Activated CD8-positive, alpha-beta T cell treated with anti-CD3 and anti-CD28 coated beads for 36 hours (primary cell): ENCODE measurements around the gene WDTC1. TPM values are rescaled to one million over a fixed set of nuclear protein-coding genes. Genes with fewer than 3 reads are reported as not detected.
"Not testable (repeated sequence)": the region's sequence is repeated elsewhere in the genome, so short reads cannot be mapped to it uniquely, and the experiment has no call there.

Experiments
- ATAC-seq: fragments of 200-7000 bp; cut with Tn5 transposase; one replicate; pipeline ENCODE4 v1.10.0; 2021; ENCODE audit warnings: mild to moderate bottlenecking, moderate library complexity
- CTCF ChIA-PET: fragments of 350-600 bp; sonication (Branson Sonifier 250); formaldehyde crosslinking; loops from one replicate; lab custom pipeline; 2021; ENCODE audit warnings: antibody characterized with exemption; lab: Charles Lee
- POLR2A ChIA-PET: fragments of 350-600 bp; sonication (Branson Sonifier 250); formaldehyde crosslinking; loops from one replicate; lab custom pipeline; 2021; ENCODE audit warnings: antibody characterized with exemption; lab: Charles Lee
- DNase-seq: peaks from one replicate; pipeline ENCODE4 v3.0.0-alpha.2; 2020
- H3K27ac Mint-ChIP-seq: one replicate; pipeline ENCODE4 v1.8.0; 2021; ENCODE audit warnings: mild to moderate bottlenecking, mixed read lengths
- H3K27me3 Mint-ChIP-seq: one replicate; pipeline ENCODE4 v1.8.0; 2021; ENCODE audit warnings: mixed read lengths
- H3K36me3 Mint-ChIP-seq: one replicate; pipeline ENCODE4 v1.8.0; 2021; ENCODE audit warnings: low read depth, mixed read lengths
- H3K4me1 Mint-ChIP-seq: one replicate; pipeline ENCODE4 v1.8.0; 2021; ENCODE audit warnings: low read depth, mixed read lengths
- H3K4me3 Mint-ChIP-seq: one replicate; pipeline ENCODE4 v1.8.0; 2021; ENCODE audit warnings: mild to moderate bottlenecking, moderate library complexity, mixed read lengths
- H3K9me3 Mint-ChIP-seq: one replicate; pipeline ENCODE4 v1.8.0; 2021; ENCODE audit warnings: mixed read lengths
- intact Hi-C: fragments of 100-400 bp; cut with micrococcal nuclease; formaldehyde crosslinking; loops from one replicate; pipeline ENCODE4 v1.10.0; 2022
- total RNA-seq, 2 experiments: library from RNA; stranded (reverse); gene quantifications; one replicate each; pipeline ENCODE4 v1.2.3, GENCODE V29; 2021
- TF ChIP-seq, protein P1 (sequence below): fragments of 200-600 bp; IDR thresholded peaks from one replicate; pipeline ENCODE4 v1.8.0; 2022; ENCODE audit warnings: antibody characterized with exemption, mild to moderate bottlenecking

Gene WDTC1
- total RNA-seq, 2 experiments from 2014 or later, result 18.0 to 19.0 TPM

DNA sequence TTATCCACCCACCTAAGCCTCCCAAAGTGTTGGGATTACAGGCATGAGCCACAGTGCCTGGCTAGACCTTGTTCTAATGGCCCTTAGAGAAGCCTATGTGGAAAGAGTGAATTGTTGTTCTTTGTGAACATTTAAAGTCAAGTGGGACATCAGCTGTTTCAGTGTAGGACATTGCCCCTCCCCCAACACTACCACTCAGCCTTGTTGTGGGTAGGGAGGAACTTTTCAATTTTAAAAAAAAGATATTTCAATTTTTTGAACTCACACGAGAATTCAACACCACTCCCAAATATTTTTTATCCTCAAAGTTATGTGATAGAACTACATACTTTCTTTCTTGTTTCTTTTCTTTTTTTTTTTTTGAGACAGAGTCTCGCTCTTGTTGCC, 50.8 kb downstream of the WDTC1 start:
- no peak for DNase-seq
- Mint-ChIP-seq H3K9me3 (no peaks in the 10 kb centered on the region), H3K4me3 (no peak overlapping the region), H3K27ac (no peak overlapping the region), H3K36me3 (no peaks in the 10 kb centered on the region), H3K27me3 (no peaks in the 10 kb centered on the region), H3K4me1 (no peaks in the 10 kb centered on the region)
- no peak for ATAC-seq
- TF ChIP-seq, protein P1, sequence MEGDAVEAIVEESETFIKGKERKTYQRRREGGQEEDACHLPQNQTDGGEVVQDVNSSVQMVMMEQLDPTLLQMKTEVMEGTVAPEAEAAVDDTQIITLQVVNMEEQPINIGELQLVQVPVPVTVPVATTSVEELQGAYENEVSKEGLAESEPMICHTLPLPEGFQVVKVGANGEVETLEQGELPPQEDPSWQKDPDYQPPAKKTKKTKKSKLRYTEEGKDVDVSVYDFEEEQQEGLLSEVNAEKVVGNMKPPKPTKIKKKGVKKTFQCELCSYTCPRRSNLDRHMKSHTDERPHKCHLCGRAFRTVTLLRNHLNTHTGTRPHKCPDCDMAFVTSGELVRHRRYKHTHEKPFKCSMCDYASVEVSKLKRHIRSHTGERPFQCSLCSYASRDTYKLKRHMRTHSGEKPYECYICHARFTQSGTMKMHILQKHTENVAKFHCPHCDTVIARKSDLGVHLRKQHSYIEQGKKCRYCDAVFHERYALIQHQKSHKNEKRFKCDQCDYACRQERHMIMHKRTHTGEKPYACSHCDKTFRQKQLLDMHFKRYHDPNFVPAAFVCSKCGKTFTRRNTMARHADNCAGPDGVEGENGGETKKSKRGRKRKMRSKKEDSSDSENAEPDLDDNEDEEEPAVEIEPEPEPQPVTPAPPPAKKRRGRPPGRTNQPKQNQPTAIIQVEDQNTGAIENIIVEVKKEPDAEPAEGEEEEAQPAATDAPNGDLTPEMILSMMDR, result no peak
- ChIA-PET CTCF (interaction anchor here (1.0 to 9.0 kb wide), 8 partner anchors 12 to 183 kb away, joined by 3 to 114 read pairs (median 8); no protein-coding TSS in a partner anchor), POLR2A (no interaction called here)
- intact Hi-C loops, result loop anchor here (10.0 kb wide), 1 partner anchor 240 kb away; no protein-coding TSS in a partner anchor

DNA sequence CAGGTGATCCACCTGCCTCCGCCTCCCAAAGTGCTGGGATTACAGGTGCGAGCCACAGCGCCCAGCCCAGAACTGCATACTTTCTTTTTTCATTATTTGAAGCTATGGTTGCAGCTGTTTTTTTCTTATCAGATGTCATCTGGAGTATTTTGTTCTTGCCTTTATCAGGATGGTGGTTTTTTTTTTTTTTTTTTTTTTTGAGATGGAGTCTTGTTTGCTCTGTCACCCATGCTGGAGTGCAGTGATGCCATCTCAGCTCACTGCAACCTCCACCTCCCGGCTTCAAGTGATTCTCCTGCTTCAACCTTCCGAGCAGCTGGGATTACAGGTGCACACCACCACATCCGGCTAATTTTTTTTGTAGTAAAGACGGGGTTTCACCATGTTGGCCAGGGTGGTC, 51.4 kb downstream of the WDTC1 start:
- ATAC-seq, POLR2A ChIA-PET, H3K27ac Mint-ChIP-seq, H3K9me3 Mint-ChIP-seq, H3K27me3 Mint-ChIP-seq, H3K36me3 Mint-ChIP-seq, H3K4me3 Mint-ChIP-seq, H3K4me1 Mint-ChIP-seq, DNase-seq: not testable (repeated sequence)
- CTCF ChIA-PET, result interaction anchor here (1.0 to 9.0 kb wide), 8 partner anchors 12 to 184 kb away, joined by 3 to 114 read pairs (median 8); no protein-coding TSS in a partner anchor
- intact Hi-C loops, result loop anchor here (10.0 kb wide), 1 partner anchor 241 kb away; no protein-coding TSS in a partner anchor

- intact Hi-C loops, result loop anchor here (10.0 kb wide), 1 partner anchor 244 kb away; no protein-coding TSS in a partner anchor
- H3K27me3 Mint-ChIP-seq, H3K36me3 Mint-ChIP-seq, DNase-seq, H3K9me3 Mint-ChIP-seq, CTCF ChIA-PET, POLR2A ChIA-PET, H3K27ac Mint-ChIP-seq, H3K4me1 Mint-ChIP-seq, H3K4me3 Mint-ChIP-seq, ATAC-seq: not testable (repeated sequence)
These were observed 54.7 kb downstream of the WDTC1 start for GRCh38 chr1:27289125-27289524.

GRCh38 chr1:27290581-27290980, 56.1 kb downstream of the WDTC1 start:
- H3K4me1 Mint-ChIP-seq, result no peaks in the 10 kb centered on the region
- H3K27me3 Mint-ChIP-seq, result no peaks in the 10 kb centered on the region
- no peak overlapping the region for H3K27ac Mint-ChIP-seq
- intact Hi-C loops, result no loop called here
- ChIA-PET CTCF (interaction anchor here (1.0 to 1.3 kb wide), 2 partner anchors 104 to 188 kb away, joined by 3 read pairs; no protein-coding TSS in a partner anchor), POLR2A (no interaction called here)
- DNase-seq (no peak), ATAC-seq (no peak)
- H3K9me3 Mint-ChIP-seq, result no peaks in the 10 kb centered on the region
- no peak overlapping the region for H3K4me3 Mint-ChIP-seq
- H3K36me3 Mint-ChIP-seq, result no peaks in the 10 kb centered on the region
- TF ChIP-seq, protein P1, result no peak

DNA sequence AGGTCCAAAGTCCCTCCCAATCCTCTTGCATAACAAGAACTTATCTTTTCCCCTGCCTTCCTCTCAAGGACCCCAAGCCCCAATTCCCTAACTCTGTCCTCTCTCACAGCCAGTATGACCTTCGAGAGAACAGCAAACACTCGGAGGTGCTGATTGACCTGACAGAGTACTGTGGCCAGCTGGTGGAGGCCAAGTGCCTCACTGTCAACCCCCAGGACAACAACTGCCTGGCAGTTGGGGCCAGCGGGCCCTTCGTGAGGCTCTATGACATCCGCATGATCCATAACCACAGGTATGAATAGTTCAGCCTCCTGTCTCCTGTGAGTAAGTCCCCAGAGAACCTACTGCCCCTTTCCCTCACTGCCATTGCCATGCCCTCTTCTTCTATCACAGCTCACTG, 57.7 kb downstream of the WDTC1 start:
- Mint-ChIP-seq H3K9me3 (no peaks in the 10 kb centered on the region), H3K4me3 (no peak overlapping the region), H3K4me1 (peaks cover 4% of the 10 kb centered on the region), H3K27ac (no peak overlapping the region), H3K36me3 (no peaks in the 10 kb centered on the region), H3K27me3 (no peaks in the 10 kb centered on the region)
- intact Hi-C loops, result no loop called here
- TF ChIP-seq, protein P1, result no peak
- DNase-seq, result no peak
- no peak for ATAC-seq
- ChIA-PET CTCF (interaction anchor here (1.0 to 11.2 kb wide), 3 partner anchors 8 to 95 kb away, joined by 3 to 91 read pairs (median 10); no protein-coding TSS in a partner anchor), POLR2A (interaction anchor here (1.0 kb wide), 1 partner anchor 222 kb away, joined by 3 read pairs; no protein-coding TSS in a partner anchor)

- no peaks in the 10 kb centered on the region for H3K36me3 Mint-ChIP-seq
- no peak for DNase-seq
- H3K27me3 Mint-ChIP-seq, result no peaks in the 10 kb centered on the region
- ATAC-seq, result no peak
- H3K4me3 Mint-ChIP-seq, result no peak overlapping the region
- no peak overlapping the region for H3K27ac Mint-ChIP-seq
- no peaks in the 10 kb centered on the region for H3K9me3 Mint-ChIP-seq
- ChIA-PET POLR2A (interaction anchor here (0.6 kb wide), 1 partner anchor 196 kb away, joined by 3 read pairs; no protein-coding TSS in a partner anchor), CTCF (interaction anchor here (1.1 to 11.3 kb wide), 12 partner anchors 9 to 313 kb away, joined by 4 to 293 read pairs (median 8); partner anchors contain the start of genes CD164L2 and GPR3)
- TF ChIP-seq, protein P1, result no peak
- intact Hi-C loops, result no loop called here
- H3K4me1 Mint-ChIP-seq, result peaks cover 4% of the 10 kb centered on the region
These were observed 59.5 kb downstream of the WDTC1 start for GRCh38 chr1:27293915-27294314.
